SH-SY5Y (cell line): ENCODE results near the gene NOXA1.

Experiments
- GATA2 ChIP-seq: IDR thresholded peaks from 2 replicates; pipeline ENCODE4 v1.6.1; 2011; ENCODE audit warnings: mild to moderate bottlenecking, low read depth, low read length
- GATA3 ChIP-seq: IDR thresholded peaks from 2 replicates; pipeline ENCODE4 v1.6.1; 2011; ENCODE audit warnings: low read depth, mild to moderate bottlenecking, low read length, moderate library complexity

DNA sequence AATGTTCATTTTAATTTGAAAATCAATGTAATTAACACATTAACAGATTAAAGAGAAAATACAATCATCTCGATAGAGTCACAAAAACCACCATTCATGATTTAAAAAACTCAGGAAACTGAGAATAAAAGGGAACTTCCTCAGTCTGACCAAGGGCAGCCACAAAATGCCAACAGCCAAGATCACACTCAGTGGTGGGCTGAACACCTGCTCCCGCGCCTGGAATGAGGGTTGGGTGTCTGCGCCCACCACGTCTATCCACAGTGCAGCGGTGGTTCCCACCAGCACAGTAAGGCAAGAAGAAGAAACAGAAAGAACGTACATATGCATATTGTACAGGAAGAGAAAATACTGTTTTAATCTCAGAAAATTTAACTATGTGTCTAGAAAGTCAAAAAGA, 47.6 kb downstream of the NOXA1 start:
- TF ChIP-seq GATA2 (no peak), GATA3 (no peak)
